Activated naive CD4-positive, alpha-beta T cell treated with anti-CD3 and anti-CD28 coated beads, Interleukin-2, amount 50 U/mL, for 72 hours (primary cell): Measurements from ENCODE around the gene SCCPDH. TPM values are rescaled to one million over a fixed set of nuclear protein-coding genes. Genes with fewer than 3 reads are reported as not detected.

Source experiments
- ATAC-seq, 2 donors: fragments of 150-1000 bp; cut with Tn5 transposase; 2 replicates each; pipeline ENCODE4 v1.10.0; 2021; ENCODE audit warnings: mild to moderate bottlenecking in 2 of 2, moderate library complexity in 2 of 2
- DNase-seq, 2 donors: peaks; one replicate each; pipeline ENCODE4 v3.0.0; 2021 to 2022; ENCODE audit warnings: low spot score in 2 of 2
- H3K27ac Mint-ChIP-seq, 2 donors: one replicate each; pipeline ENCODE4 v1.8.0; 2022; ENCODE audit warnings: mild to moderate bottlenecking in 2 of 2, mixed read lengths in 2 of 2
- H3K36me3 Mint-ChIP-seq, 2 donors: one replicate each; pipeline ENCODE4 v1.8.0; 2022; ENCODE audit warnings: mixed read lengths in 2 of 2
- H3K9me3 Mint-ChIP-seq, 2 donors: one replicate each; pipeline ENCODE4 v1.8.0; 2022; ENCODE audit warnings: mixed read lengths in 2 of 2
- total RNA-seq, 2 donors: library from RNA; stranded (reverse); gene quantifications; one replicate each; pipeline ENCODE4 v1.2.3, GENCODE V29; 2022

Gene SCCPDH
- total RNA-seq, 2 donors from 2014 or later, result 13.5 to 32.3 TPM

DNA sequence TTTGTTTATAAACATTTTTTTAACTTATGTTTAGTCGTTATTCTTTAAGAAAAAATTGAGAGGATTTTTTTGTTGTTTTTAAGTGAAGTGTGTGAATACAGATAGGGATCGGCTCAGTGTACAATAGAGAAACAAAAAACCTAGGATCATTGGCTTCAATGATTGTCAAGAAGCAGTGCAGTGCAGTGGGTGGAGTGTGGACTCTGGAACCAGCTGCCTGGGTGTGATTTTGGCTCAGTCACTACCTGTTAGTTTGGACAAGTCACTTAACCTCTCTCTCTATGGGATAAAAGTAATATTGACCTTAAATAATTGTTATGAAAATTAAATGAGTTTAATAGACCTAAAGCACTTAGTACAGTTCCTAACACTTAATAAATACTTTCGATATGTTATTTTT is 41.3 kb downstream of the SCCPDH start:
- Mint-ChIP-seq H3K27ac (no peak overlapping the region), H3K36me3 (peaks cover 0 to 7% of the 10 kb centered on the region in 2 donors), H3K9me3 (no peaks in the 10 kb centered on the region)
- DNase-seq, result no peak
- no peak for ATAC-seq

DNA sequence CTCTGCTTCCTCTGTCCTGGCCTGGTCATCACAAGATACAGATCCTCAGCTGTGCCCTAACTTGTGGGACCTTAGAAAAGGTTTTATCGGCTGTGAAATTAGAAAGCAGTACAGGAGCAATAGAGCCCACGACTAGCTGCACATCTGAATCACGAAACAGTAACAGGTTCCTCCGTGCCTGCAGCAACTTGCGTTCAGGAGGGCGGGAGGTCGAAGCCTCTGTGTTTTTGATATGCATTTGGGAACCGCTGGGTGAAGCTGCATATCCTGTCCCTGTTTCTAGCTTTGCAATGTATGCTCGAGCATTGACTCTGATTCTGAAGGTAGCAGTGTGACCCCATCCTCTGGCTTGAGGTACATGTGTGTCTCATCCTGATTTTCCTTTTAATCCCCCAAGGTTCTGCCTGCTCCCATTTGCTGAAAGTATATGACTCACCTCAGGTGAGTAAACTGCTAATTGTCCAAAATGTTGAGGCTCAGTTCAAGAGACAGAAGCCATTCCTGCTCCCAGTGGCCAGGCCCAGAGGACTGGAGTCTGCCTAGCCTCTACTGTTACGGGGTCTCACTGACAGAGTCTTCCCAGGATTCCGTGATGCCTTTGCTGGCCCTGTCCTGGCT is 44.3 kb downstream of the SCCPDH start:
- H3K27ac Mint-ChIP-seq, result no peak overlapping the region
- peaks cover 0 to 6% of the 10 kb centered on the region in 2 donors for H3K36me3 Mint-ChIP-seq
- DNase-seq (no peak), ATAC-seq (no peak)
- H3K9me3 Mint-ChIP-seq, result no peaks in the 10 kb centered on the region

DNA sequence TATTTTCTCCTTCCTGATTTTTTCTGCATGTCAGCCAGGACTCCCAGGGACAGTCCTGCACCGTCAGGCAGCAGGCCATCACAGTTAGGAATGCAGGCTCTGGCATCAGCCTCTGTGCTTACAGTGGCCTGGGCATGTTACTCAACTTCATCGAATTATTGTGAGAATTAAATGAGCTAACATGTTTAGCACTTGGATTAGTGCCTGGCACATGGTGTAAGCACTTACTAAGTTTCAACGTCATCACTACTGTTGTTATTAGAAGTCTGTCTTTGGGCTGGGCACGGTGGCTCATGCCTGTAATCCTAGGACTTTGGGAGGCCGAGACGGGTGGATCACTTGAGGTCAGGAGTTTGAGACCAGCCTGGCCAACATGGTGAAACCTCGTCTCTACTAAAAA is 45.1 kb downstream of the SCCPDH start:
- H3K9me3 Mint-ChIP-seq, result no peaks in the 10 kb centered on the region
- H3K36me3 Mint-ChIP-seq, result peaks cover 0 to 6% of the 10 kb centered on the region in 2 donors
- ATAC-seq, result no peak
- no peak overlapping the region for H3K27ac Mint-ChIP-seq
- no peak for DNase-seq

DNA sequence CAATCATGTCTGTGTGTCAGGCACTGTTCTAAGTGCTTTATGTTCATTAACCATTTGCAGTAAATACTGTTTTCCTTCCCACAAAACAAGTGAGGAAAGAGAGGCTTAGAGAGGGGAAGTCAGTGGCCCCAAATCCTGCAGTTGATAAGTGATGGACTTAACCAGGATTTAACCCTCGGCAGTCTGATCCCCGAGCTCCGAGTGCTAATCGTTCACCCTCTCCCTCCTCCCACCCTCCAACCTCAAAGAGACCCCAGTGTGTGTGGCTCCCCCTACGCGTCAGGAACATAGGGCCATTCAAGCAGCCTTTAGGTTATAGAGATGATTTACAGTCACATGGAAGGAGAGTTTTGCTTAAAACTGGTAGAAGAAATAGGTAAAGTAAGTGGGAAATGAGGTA is 47.2 kb downstream of the SCCPDH start:
- ATAC-seq, result no peak
- Mint-ChIP-seq H3K9me3 (no peaks in the 10 kb centered on the region), H3K27ac (no peak overlapping the region), H3K36me3 (peaks cover 0 to 6% of the 10 kb centered on the region in 2 donors)
- DNase-seq, result no peak

DNA sequence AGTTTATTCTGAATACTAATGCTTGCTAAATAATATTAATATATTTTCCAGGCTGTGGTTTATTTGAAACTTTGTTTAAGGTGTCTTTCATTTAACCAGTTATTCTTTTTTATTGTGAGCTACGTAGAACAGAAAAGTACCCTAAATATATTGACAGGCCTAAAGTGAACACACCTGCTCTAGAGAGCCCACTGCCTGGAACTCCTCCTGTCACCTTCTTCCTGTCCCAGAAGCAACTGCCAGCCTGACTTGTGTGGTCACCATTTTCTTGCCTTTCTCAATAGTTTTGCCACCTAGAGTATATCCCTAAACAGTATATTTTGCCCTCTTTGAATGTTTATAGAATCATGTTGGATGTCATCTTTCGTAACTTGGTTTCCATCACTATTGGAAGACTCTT is 48.5 kb downstream of the SCCPDH start:
- peaks cover 0 to 6% of the 10 kb centered on the region in 2 donors for H3K36me3 Mint-ChIP-seq
- DNase-seq (no peak), ATAC-seq (no peak)
- no peaks in the 10 kb centered on the region for H3K9me3 Mint-ChIP-seq
- no peak overlapping the region for H3K27ac Mint-ChIP-seq

DNA sequence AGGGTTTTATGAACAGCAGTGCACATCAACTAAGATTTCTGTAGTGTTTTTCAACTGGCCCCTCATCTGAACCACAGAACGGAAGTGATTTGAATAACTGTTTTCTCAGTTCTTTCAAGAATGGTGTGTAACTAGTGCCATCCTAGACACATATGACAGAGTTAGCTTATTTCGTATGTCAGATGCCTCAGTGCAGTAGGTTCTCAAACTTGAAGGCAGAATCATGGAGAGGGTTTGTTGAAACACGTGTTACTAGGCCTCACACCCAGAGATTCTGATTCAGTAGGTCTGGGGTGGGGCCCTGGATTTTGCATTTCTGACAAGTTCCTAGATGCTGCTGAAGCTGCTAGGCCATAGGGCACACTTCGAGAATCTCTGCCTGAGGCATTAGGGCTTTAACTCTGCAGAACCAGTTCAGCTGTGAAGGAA is 49.0 kb downstream of the SCCPDH start:
- DNase-seq (no peak), ATAC-seq (no peak)
- Mint-ChIP-seq H3K9me3 (no peaks in the 10 kb centered on the region), H3K27ac (no peak overlapping the region), H3K36me3 (peaks cover 0 to 6% of the 10 kb centered on the region in 2 donors)

DNA sequence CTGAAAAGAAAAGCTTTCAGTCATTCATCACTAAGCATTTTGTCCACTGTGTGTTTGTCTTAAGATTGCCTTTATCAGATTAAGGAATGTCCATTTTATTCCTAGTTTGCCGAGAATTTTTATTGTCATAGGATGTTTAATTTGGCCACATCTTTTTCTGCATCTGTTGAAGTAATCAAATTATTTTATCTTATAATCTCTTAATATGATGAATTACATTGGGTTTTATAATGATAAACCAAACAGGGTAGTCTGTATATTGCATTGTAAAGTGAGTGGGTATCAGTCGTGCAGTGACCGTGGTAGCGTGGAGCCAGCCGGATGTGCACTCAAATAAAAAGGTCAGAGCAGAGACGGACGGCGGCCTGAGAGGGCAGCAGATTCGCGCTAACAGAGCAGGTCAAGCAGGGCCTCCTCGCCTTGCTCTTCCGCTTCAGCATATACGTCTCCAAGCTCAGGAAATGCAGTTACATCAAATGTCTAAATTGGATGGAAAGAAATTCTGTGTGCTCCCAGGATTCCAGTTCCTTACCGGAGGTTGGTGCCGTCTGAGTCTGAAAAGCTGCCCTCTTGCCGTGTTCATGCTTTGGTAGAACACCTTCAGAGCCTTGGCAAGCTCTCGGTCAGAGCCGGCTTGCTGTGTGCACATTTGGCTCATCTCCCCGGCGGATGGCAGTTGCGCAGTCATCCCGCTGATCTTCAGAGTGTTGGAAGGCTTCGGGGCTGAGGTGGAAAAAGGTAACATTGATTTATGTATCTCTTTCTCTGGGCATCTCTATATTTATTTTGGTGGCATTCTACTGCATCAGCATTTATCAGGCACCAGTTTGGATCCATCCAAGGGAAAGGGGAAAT is 51.5 kb downstream of the SCCPDH start:
- H3K36me3 Mint-ChIP-seq, result peaks cover 0 to 6% of the 10 kb centered on the region in 2 donors
- no peaks in the 10 kb centered on the region for H3K9me3 Mint-ChIP-seq
- peak overlapping the region in 1 of 2 donors; percentile 63 for H3K27ac Mint-ChIP-seq
- ATAC-seq (no peak), DNase-seq (no peak)

DNA sequence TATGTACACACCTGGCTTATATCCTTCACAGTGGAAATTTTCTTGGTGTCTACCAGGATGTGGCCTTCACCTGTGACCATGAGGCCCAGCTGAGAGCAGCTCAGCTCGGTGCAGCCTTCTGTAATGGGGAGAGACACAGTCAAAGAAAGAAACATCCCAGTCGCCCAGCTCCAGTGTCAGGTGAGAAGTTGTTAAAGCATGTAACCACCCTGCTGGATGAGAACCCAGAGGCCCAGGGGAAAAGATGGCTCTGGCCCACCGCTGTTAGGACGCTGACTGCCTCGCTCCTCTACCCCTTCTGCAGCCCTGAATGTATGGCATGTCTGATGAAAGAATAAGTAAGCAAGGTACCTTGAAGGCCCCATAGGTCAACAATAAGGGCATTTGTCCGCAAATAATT is 52.7 kb downstream of the SCCPDH start:
- Mint-ChIP-seq H3K27ac (no peak overlapping the region), H3K36me3 (peaks cover 0 to 6% of the 10 kb centered on the region in 2 donors), H3K9me3 (no peaks in the 10 kb centered on the region)
- no peak for DNase-seq
- no peak for ATAC-seq

DNA sequence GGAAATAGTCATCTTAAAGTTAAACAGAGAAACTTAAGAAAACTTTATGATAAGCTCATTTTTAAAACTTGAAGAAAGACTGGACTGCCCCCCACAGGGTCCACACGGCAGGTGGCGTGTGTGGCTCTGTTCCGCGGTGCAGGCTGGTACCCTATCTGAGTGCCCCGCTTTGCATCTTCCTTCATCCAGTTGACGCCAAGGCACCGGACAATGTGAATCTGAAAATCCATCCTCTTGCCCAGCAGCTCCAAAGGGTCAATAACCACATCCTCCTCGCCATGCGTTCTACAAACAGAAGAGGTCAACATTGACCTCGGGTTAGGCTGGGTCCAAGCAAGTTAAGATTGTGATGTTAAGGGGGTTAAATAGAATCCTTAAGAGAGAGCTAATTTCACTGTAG is 54.5 kb downstream of the SCCPDH start:
- H3K36me3 Mint-ChIP-seq, result no peaks in the 10 kb centered on the region
- H3K27ac Mint-ChIP-seq, result no peak overlapping the region
- no peak for ATAC-seq
- no peaks in the 10 kb centered on the region for H3K9me3 Mint-ChIP-seq
- no peak for DNase-seq

DNA sequence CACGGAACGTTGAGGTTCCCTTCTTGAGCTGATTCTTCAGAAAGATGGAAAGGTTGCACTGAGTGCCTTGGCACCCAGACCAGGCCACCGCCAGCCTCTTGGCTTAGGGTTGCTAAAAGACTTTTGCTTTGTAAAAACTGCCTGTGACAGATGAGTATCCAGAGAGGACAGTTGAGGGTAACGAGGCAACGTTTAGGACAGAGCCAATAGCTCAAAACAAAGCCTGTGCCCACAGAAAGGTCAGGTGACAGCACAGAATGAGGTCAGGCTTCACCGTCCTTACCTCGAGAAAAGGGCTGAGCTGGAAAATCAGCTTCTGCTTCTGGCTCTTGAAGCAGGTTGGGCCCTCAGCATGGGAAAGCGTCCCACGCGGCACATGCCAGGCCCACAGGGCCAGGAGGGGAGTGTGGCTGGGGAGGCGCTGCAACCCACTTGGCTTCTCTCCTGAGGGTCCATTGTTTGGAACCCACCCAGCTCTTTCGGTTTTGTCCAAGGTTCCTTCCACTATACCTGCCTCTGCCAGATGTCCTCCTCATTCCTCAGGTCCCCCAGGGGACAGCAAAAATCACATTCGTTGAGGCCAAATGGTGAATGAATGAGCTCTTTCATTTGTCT is 55.5 kb downstream of the SCCPDH start:
- DNase-seq, result no peak
- ATAC-seq, result no peak
- no peaks in the 10 kb centered on the region for H3K36me3 Mint-ChIP-seq
- H3K27ac Mint-ChIP-seq, result no peak overlapping the region
- no peaks in the 10 kb centered on the region for H3K9me3 Mint-ChIP-seq

DNA sequence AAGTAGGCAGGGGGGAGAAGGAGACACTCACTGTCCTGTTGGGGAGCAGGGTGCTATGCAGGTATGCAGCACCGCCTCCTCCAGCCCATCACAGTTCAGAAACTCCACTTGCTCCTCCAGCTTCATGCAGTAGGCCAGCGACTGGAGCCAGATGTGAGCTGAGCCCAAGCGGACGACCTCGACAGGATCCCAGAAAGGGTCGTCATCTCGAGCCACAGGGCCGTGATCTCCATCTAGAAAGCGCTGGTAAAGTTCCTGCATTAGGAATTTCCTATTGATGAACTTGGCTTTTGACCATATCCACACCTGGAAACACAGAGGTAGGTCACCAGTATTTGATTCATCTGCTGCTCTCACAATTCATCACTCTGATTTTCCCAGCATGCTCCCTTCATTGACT is 56.1 kb downstream of the SCCPDH start:
- H3K27ac Mint-ChIP-seq, result no peak overlapping the region
- no peaks in the 10 kb centered on the region for H3K9me3 Mint-ChIP-seq
- H3K36me3 Mint-ChIP-seq, result peaks cover 0 to 1% of the 10 kb centered on the region in 2 donors
- DNase-seq (no peak), ATAC-seq (no peak)

DNA sequence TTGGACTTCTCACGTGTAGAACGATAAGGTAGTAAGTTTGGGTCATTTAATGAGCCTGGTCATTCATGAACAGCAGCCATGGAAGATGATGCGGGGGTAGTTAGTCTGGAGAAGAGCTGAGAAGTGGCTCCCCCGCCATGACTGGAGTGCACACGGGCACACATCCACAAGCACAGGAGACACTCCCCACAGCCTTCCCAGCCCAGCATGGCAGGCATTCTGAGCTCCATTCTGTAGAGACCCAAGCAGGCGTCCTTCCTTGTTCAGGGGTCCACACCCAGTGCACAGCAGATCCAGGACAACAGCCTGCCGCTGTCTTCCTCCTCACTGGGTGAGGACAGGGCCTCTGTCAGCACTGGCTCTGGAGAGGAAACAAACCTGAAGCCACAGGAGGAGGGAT is 57.0 kb downstream of the SCCPDH start:
- H3K36me3 Mint-ChIP-seq, result peaks cover 0 to 11% of the 10 kb centered on the region in 2 donors
- H3K9me3 Mint-ChIP-seq, result peaks cover 0 to 4% of the 10 kb centered on the region in 2 donors
- DNase-seq (no peak), ATAC-seq (no peak)
- H3K27ac Mint-ChIP-seq, result no peak overlapping the region

DNA sequence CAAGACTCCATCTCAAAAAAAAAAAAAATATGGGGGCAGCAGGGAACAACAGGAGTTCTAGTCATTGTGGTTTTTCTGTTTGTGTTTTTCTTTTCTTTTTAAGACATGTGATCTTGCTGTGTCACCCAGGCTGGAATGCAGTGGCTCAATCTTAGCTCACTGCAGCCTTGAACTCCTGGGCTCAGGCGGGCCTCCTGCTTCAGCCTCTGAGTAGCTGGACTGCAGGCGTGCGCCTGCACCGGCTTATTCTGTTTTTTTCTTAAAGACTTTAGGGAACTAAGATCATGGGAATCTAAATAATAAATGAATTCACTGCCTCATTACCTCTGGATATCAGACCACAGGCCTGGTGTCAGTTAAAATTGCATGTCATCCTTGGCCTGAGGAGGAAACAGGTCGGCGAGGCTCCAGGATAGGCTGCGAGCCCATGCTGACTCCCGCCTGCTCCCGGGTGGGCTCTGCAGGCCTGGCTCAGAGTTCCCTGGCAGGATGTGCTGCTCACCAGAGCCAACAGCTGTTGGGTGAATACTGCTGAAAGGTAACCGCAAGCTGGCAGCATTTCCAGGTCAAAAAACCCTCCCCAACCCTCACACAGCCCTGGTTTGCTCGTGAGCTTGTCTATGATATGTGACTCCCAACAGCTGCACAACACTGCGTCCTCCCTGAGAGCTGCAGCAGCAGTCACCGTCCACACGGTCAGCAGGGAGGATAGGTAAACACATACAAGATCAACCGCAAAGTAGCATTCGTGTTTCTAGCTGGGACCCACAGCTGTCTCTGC is 58.1 kb downstream of the SCCPDH start:
- peaks cover 0 to 11% of the 10 kb centered on the region in 2 donors for H3K36me3 Mint-ChIP-seq
- no peak overlapping the region for H3K27ac Mint-ChIP-seq
- ATAC-seq (peak in 1 of 2 donors; percentile 37), DNase-seq (no peak)
- H3K9me3 Mint-ChIP-seq, result peaks cover 0 to 4% of the 10 kb centered on the region in 2 donors

DNA sequence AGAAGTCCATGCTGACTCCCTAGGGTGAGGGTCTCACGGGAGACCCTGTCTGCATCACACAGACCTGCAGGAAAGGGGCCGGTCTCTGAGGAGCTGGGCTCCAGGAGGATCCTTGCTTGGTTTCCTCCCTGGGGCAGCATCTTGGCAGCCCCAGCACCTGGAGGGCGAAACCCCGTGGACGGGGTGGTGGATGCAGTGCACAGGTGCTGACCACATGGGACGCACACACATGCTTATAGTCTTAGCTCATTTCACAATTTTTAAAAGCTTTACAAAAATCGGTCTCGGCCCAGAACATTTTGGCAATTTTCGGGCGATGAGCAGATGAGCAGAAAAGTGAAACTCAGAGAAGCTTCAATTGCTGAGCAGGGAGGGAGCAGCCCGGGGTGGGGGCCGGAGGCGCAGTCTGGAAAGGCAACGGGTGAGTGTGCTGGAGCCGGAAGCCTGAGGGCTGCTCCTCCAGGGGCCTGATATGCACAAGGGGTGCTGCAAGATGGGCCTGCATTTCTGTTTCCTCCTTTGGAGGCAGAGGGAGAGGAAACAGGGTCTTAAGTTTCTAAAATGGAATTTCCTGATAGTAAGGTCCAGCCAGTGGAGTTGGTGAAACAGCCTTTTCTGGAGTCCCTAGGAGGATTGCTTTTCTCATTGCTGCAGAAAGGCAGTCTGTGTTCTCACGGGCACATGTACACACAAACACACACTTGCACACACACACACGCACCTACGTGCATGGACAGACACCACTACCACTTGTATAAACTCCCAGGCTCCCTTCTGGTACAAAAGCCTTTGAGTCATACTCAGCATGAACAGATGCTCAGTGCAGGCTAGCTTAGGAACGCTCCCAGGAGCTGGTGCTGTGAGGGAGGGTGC is 60.6 kb downstream of the SCCPDH start:
- ATAC-seq (peak in 1 of 2 donors; percentile 27), DNase-seq (no peak)
- Mint-ChIP-seq H3K36me3 (peaks cover 0 to 11% of the 10 kb centered on the region in 2 donors), H3K27ac (no peak overlapping the region), H3K9me3 (peaks cover 0 to 4% of the 10 kb centered on the region in 2 donors)

DNA sequence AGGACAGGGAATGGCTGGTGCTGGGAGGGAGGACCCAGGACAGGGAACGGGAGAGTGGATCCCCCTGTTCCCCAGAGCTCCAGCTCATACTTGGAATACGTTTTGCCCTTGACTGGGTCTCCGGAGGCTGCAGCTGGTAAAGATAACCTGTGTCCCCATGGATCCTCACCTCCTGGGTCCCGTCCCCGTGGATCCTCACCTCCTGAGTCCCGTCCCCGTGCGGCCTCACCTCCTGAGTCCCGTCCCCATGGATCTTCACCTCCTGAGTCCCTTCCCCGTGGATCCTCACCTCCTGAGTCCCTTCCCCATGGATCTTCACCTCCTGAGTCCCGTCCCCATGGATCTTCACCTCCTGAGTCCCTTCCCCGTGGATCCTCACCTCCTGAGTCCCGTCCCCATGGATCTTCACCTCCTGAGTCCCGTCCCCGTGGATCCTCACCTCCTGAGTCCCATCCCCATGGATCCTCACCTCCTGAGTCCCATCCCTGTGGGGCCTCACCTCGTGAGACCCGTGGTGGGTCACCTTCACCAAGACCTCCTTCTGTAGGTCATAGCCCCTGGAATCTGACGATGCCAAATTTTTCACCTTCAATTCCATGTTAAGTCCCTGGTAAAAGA is 61.4 kb downstream of the SCCPDH start:
- Mint-ChIP-seq H3K36me3 (peaks cover 0 to 11% of the 10 kb centered on the region in 2 donors), H3K27ac (no peak overlapping the region), H3K9me3 (peaks cover 0 to 4% of the 10 kb centered on the region in 2 donors)
- DNase-seq (no peak), ATAC-seq (no peak)
